Stimulated activated naive CD8-positive, alpha-beta T cell treated with anti-CD3 and anti-CD28 coated beads, Interleukin-15, Interleukin-2, amounts not matched to agents 100 U/mL and 50 U/mL, for 24 hours (primary cell): Measurements from ENCODE around the gene TNFRSF25.
"Not testable (repeated sequence)": the region's sequence is repeated elsewhere in the genome, so short reads cannot be mapped to it uniquely, and the experiment has no call there.

Experiments
- ATAC-seq: fragments of 150-1000 bp; cut with Tn5 transposase; one replicate; pipeline ENCODE4 v1.10.0; 2021
- DNase-seq: peaks from one replicate; pipeline ENCODE4 v3.0.0; 2021

The TNFRSF25 gene

GRCh38 chr1:6450943-6451373, 15.0 kb downstream of the TNFRSF25 start:
- no peak for ATAC-seq

GRCh38 chr1:6450486-6450885, 15.5 kb downstream of the TNFRSF25 start:
- not testable (repeated sequence) for ATAC-seq, DNase-seq

More at GRCh38 chr1:6450943-6451373, 15.0 kb downstream of the TNFRSF25 start:
- DNase-seq: no peak

- no peak for DNase-seq
- no peak for ATAC-seq
These were observed 15.9 kb downstream of the TNFRSF25 start for GRCh38 chr1:6450005-6450450.

GRCh38 chr1:6448749-6449631, 17.0 kb downstream of the TNFRSF25 start:
- ATAC-seq (no peak), DNase-seq (no peak)

- ATAC-seq (no peak), DNase-seq (no peak)
These were observed 17.9 kb downstream of the TNFRSF25 start for GRCh38 chr1:6447818-6448748.

GRCh38 chr1:6447016-6447817, 18.8 kb downstream of the TNFRSF25 start:
- ATAC-seq: no peak
- DNase-seq: no peak

- DNase-seq (no peak), ATAC-seq (no peak)
These were observed 19.3 kb downstream of the TNFRSF25 start for GRCh38 chr1:6446665-6447015.

GRCh38 chr1:6445929-6446328, 20.0 kb downstream of the TNFRSF25 start:
- ATAC-seq, DNase-seq: not testable (repeated sequence)

GRCh38 chr1:6445062-6445763, 20.8 kb downstream of the TNFRSF25 start:
- DNase-seq: peak; percentile 52
- ATAC-seq: no peak

- no peak for ATAC-seq
- no peak for DNase-seq
These were observed 21.6 kb downstream of the TNFRSF25 start for GRCh38 chr1:6444377-6444776.

GRCh38 chr1:6443339-6444115, 22.4 kb downstream of the TNFRSF25 start:
- DNase-seq: no peak
- no peak for ATAC-seq

GRCh38 chr1:6441586-6441985, 24.4 kb downstream of the TNFRSF25 start:
- ATAC-seq: no peak
- no peak for DNase-seq

GRCh38 chr1:6440198-6441126, 25.5 kb downstream of the TNFRSF25 start:
- peak; percentile 83 for ATAC-seq
- DNase-seq: peak; percentile 79

GRCh38 chr1:6438047-6438525, 27.9 kb downstream of the TNFRSF25 start:
- peak; percentile 67 for ATAC-seq
- peak; percentile 79 for DNase-seq

- ATAC-seq, DNase-seq: not testable (repeated sequence)
These were observed 28.8 kb downstream of the TNFRSF25 start for GRCh38 chr1:6437012-6437700.

- ATAC-seq, DNase-seq: not testable (repeated sequence)
These were observed 29.7 kb downstream of the TNFRSF25 start for GRCh38 chr1:6436277-6436676.

GRCh38 chr1:6435547-6435946, 30.4 kb downstream of the TNFRSF25 start:
- DNase-seq (no peak), ATAC-seq (no peak)

GRCh38 chr1:6435129-6435528, 30.8 kb downstream of the TNFRSF25 start:
- ATAC-seq (no peak), DNase-seq (no peak)
